A172 (cell line): ENCODE data around the gene MYO18B. TPM values are rescaled to one million over a fixed set of nuclear protein-coding genes. Genes with fewer than 3 reads are reported as not detected.
"Not testable (repeated sequence)": the region's sequence is repeated elsewhere in the genome, so short reads cannot be mapped to it uniquely, and the experiment has no call there.

Experiments used
- DNase-seq: peaks from one replicate; pipeline ENCODE4 v3.0.0-alpha.2; 2015; ENCODE audit warnings: low spot score
- total RNA-seq: library from RNA; depleted of rRNA; stranded (reverse); fragments of >200 nt; shearing (Covaris generic); gene quantifications from 2 replicates; pipeline ENCODE4 v1.2.3, GENCODE V29; 2014; rRNA removed

Gene MYO18B, protein sequence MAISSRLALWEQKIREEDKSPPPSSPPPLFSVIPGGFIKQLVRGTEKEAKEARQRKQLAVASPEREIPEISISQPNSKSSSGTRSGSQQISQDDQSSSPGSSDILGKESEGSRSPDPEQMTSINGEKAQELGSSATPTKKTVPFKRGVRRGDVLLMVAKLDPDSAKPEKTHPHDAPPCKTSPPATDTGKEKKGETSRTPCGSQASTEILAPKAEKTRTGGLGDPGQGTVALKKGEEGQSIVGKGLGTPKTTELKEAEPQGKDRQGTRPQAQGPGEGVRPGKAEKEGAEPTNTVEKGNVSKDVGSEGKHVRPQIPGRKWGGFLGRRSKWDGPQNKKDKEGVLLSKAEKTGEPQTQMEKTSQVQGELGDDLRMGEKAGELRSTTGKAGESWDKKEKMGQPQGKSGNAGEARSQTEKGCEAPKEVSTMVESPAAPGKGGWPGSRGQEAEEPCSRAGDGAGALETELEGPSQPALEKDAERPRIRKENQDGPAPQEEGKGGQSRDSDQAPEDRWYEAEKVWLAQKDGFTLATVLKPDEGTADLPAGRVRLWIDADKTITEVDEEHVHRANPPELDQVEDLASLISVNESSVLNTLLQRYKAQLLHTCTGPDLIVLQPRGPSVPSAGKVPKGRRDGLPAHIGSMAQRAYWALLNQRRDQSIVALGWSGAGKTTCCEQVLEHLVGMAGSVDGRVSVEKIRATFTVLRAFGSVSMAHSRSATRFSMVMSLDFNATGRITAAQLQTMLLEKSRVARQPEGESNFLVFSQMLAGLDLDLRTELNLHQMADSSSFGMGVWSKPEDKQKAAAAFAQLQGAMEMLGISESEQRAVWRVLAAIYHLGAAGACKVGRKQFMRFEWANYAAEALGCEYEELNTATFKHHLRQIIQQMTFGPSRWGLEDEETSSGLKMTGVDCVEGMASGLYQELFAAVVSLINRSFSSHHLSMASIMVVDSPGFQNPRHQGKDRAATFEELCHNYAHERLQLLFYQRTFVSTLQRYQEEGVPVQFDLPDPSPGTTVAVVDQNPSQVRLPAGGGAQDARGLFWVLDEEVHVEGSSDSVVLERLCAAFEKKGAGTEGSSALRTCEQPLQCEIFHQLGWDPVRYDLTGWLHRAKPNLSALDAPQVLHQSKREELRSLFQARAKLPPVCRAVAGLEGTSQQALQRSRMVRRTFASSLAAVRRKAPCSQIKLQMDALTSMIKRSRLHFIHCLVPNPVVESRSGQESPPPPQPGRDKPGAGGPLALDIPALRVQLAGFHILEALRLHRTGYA (N-terminal part only)
- 0.05 TPM in 1 of 2 replicates, not detected in the other for total RNA-seq

DNA sequence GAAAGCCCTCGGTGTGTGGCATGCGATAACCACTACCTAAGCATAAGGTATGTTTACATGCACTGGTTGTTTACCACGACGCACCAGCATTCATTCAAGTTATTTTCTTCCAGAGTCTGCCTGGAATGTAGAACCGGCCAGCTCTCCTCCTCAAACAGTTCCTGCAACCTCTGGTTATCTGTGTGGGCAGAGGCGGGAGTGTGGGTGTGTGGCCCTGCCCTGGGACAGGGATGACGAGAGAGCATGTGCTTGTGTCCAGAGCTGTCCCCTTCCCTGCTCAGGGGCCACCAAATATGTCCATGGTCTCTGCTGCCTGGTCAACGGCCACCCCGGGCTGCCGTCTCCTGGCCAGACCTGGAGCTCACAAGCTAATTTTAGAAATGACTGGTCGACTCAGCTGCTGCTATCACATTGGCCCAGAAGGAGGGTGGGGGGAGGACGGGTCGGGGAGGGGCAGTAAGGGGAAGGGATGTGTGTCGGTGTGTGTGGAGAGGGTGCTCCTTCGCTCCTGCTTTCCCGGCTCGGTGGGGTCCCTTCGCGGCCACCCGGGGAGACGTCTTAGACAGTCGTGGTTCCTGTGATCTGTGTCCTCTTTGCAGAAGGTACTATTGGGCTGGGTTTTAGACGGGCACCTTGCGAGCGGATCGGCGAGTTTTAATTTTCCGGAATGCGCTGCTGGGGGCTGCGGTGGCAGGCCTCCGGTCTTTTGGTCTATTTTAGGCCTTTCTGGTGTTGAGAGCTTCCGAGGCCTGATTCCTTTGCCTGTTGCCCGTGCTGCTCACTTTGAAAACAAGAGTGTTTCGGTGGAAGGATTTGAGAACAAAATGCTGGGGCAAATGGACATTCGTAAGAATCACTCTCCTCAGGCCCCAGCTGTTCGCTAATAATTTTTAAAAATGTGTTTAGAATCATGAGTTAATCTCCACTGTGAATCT, at the start of gene MYO18B:
MYO18B (plus strand) TSS at position 497 of the 935 bp plus-strand sequence. CDS start 18,905 bp downstream, outside the sequence.
- DNase-seq: no peak

DNA sequence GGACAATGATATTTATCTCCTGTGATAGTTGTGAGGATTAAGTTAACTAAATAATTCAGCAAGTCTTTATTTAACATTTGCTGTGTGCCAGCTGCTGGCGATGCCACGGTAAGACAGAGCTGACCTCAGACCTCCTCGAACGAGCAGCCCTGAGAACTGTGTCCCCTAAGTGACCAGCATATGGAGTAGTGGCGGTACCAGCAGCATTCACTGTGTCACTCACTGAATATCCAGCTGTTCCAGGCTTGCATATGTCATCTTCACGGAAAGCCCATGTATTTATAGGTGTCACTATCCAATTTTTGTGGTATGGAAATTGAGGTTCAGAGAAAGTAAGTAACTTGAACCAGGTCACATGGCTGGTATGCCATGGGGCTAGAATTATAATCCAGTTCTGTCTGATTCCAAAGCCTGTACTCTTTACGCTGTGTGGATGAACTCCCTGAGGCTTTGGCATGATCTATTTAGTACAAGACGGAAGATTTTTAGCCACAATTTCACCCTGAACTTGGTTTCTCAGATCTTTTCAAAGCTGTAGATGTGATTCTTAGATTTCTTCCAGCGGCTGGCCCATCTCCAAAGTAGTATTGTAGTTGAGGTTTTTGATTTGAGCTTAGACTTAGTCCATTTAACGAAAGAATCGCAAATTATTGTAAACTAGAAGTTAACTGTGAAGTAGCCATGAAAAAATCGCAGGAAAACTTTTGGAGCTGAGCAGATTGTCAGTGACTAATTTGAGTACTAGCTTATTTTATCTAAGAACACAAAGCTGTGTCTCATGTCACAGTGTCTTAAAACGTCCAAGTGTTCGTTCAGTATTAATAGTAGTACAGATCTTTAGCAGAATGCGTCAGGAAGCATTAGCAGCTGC, 49.4 kb upstream of the MYO18B start:
- no peak for DNase-seq

DNA sequence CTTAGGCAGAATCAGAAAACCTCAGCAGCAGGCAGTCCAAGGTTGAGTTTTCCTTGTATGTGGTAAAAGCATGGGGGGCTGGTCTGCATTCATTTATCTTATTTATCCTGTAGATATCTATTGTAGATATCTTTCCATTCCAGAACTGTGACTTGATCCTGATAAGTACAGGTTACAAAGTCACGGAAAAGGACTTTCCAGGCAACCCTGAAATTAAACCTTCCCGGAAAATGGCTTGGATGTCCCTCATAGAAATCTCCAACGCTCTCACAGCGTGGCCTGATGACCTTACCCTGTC, 48.8 kb upstream of the MYO18B start:
- DNase-seq: no peak

DNA sequence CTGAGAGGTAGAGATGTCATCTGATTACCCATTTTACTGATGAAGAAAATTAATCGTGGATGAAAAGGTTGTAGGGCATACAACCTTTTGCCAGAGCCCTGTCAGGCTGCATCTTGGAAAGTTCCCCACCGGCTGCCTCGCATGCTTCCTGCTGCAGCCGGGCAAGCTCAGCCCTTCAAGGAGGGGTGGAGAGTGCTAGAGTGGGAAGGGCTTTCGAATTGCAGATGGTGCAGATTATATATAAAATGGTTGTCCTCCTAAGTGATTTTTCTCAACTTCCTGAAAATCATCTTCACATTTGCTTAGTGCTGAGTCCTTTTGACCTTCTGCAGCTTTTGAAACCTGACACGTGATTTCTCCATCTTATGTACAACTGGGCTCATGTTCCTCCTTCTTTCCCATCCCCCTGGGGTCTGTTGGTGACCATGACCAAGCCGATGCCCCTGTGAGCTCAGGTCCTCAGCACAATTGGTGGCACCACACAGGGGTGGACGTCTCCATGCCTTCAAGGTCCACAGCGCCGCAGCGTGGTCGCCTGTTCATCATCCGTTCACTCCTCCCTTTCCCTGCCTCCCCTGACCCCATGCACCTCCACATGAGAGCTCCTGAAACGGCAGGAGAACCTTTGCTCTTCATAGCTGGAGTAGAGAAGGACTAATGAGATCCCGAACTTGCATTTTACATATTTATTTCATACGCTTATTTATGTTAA, 47.6 kb upstream of the MYO18B start:
- no peak for DNase-seq

DNA sequence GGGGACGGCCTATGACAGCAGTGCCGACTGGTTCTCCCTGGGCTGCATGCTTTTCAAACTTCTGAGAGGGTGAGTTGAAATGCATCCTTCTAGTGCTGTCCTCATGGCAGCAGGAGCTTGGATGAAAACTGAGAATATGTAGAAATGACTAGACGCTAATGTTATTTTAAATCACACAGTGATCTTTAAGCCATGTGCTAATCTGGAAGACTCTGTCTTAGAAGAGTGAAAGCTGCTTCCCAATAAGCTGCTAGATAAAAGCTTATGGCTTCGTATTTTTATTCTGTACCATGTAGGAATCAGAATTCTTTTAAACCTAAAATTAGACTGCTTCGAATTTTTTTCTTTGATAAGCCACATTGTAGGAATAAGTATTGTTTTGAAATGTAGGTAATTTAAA, 46.8 kb upstream of the MYO18B start:
- no peak for DNase-seq

DNA sequence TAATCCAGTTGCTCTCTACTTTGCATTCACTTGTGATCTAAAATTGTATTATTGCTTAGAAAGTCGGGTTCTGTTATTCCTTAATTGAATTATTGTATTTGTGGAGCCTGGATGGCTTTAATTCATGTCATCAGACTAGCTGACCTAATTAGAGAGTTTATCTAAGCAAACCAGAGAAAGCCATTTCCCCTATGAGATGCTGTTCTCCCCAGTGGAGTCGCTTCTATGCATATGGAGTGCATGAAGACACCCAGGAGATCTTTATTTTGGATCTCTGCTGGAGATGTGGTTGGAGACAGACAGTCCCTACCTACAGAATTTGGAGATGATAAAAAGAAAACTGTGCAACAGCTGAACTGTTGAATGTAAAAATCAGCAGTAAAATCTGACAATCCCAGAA, 45.2 kb upstream of the MYO18B start:
- DNase-seq: no peak

DNA sequence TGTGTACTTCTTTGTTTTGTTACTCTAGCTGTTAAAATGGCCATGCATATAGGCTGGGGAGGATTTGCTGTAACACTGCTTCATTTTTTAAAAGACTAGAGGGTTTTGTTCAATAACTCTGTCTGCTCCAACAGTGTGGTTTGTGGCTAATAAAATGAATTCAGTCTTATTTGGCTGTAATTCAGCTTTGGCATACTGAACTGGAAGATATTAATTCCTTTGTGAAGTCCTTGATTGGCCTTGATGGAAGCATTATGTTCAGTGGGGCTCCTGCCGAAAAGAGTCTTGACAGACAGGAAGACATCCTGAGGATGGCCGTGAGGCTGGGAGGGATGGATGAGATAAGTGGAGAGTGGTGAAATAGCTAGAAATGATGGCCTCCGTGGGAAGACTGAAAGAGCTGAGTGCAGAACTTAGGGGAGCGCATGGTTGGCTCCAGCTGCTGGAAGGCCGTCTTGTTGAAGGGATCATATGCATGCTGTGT, 44.8 kb upstream of the MYO18B start:
- DNase-seq: no peak

DNA sequence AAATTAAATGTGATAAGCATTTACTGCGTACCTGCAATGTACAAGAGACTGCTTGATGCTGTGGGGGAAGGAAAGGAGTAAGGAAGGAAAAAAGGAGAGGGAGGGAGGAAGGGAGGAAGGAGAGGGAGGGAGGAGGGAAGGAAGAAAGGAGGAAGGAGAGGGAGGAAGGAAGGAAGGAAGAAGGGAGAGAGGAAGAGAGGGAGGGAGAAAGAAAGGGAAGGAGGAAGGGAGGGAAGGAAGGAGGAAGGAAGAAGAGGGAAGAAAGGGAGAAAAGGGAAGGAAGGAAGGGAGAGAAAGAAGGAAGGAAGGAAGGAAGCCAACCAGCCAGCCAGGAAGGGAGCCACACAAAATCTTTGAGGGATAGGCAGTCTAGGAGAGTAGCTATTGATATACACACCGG, 44.0 kb upstream of the MYO18B start:
- no peak for DNase-seq

DNA sequence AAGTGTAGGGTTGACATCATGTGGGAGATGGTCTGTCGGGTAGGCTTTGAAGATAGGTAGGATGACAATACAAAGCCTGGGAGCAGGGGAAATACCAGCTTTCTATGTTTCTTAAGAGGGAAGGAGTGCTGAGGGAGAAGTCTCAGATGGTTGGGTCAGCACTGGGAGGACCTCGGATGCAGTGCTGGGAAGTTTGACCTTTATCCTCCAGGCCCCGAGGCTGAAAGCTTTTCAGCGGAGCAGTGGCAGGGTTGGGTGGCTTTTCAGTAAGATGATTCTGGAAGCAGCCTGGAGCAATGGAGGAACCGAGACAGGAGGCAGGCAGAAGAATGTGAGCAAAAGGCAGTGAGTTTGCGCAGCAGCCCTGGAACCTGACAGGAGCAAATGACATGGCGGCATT, 43.5 kb upstream of the MYO18B start:
- DNase-seq: no peak

DNA sequence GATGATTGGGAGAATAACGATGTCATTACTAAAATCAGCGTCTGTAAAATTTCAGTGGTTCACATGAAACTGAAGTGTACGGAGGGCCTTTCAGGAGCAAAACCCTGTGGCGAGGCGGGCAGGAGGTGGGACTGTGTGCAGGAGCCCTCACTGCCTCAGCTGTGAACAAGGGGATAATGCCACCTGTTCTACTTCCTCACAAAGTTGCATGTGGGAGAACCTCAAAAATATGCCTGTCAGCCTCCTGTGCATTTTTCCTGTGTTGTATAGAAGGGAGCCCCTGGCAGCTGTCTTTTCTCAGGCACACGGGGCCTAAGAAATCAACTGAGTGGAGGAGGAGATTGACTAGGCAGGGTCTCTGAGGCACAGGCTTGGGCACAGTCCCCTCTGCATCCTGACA, 43.0 kb upstream of the MYO18B start:
- DNase-seq: no peak

DNA sequence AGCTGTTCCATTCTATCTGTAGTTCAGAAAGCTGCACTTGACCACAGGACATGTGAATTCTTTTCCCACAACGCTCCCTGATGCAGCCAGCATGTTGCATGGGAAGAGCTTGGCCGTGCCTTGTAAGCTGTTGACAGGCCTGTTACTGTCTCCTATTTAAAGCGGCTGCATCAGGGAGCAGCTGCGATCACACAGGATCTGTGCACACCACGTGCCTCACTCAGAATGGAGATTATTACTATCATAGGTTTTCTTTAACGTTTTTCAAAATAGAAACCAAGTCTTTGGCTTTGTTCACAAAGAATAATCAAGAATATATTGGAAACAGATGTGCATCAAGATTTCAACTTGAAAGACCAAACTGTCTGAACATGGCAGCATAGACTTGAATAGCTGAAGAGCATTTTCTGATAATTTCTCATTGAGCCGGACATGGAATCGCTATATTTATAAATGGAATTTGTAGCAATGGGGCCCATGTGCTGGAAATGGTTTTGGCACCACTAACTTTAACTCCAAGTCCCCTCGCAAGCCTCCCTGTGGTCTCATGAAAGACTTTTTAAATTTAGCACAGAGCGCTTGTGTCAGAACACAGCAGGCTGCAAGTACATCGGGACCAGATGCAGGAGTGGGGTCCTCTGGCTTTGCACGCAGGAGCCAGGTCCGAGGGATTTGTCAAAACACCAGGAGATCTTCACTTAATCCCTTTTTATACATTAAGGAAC, 40.8 kb upstream of the MYO18B start:
- DNase-seq: no peak

DNA sequence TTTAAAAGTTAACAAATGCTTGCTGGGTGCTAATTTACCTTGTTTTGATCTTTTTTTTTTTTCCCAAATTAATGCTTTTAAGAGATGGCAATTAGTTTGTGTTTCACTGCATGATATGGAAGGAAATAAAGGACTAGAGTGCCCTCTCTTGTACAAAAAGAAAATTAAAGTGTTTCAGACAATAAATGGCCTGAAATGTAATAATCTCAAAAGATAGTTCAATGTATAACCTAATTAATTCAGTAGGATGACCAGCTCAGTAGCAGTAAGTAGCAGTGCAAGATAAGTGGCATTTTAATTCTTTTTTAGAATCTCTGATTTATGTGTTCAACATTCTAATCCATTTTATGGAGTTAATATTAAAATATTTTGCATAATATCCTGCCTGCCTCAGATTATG, 39.9 kb upstream of the MYO18B start:
- peak; percentile 4 for DNase-seq

DNA sequence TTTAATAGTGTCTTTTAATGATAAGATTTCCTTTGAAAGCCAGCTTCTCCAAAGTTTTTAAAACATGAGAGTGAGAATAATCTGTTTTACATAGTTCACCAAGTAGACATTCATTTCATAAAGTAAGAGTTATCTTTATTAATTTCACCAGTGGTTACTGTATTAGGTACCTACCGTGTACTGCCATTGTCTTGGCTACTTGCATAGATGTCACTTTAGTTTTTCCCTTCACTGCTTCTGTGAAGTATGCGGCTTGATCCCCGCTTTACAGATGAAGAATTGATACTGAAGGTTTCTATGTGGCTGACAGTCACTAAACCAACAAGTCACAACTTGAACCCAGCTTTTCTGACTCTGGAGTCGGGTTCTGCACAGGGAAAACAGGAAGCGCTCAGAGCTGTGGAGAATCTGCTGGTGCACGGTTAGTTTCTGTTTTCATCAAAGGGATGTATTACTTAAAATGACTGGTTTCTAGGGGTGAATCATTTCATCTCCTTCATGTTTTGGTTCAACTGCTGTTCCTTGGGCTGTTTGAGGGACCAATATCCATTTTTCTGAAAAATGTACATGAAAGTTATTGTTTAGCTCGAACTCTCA, 39.3 kb upstream of the MYO18B start:
- no peak for DNase-seq

DNA sequence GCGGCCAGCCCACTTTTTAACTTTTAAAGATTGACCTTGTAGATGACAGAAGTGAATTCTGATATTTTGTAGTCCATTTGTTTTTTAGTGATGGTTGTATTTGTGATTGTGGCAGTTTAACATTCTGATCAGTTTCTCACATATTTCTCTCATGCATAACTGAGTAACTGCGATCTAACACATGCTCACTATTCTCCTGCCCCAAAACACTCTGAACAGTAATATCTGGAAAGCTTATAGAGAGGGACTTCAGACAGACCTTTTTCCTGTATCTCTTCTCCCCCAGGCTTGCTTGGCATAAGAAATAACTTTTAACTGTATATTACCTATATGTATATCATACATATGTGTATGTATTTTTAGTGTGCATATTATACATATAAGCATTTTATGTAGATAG, 37.3 kb upstream of the MYO18B start:
- DNase-seq: no peak

DNA sequence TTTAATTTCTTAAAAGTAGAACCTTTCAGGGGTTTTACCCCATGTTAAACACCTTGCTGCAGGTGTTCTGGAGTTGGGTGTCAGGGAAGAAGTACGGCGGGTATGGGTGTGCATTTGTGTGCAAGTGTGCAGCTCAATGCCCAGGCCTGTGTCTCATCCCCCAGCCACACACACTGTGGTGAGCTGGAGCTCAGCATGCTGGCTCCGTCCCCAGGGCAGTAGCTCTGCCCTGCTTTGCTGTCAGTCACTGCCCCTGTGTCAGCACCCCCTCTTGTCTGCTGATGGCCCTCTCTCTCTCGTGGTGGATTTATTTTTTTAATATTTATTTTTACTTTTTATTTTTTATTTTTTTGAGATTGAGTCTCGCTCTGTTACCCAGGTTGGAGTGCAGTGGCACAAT, 35.8 kb upstream of the MYO18B start:
- no peak for DNase-seq

DNA sequence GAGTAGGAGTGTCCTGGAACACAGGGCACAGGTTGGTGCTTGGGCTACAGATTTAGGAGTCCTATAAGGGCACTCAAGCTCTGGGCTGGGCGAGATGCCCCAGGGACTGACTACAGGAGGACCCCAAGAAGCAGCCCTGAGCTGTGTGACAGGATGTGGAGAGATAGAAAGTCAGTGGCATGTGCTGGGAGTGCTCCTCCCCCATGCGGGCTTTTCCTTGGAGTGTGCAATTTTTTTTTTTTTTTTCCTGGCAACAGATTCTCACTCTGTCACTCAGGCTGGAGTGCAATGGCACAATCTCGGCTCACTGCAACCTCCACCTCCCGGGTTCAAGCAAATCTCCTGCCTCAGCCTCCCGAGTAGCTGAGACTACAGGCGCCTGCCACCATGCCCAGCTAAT, 33.6 kb upstream of the MYO18B start:
- not testable (repeated sequence) for DNase-seq

DNA sequence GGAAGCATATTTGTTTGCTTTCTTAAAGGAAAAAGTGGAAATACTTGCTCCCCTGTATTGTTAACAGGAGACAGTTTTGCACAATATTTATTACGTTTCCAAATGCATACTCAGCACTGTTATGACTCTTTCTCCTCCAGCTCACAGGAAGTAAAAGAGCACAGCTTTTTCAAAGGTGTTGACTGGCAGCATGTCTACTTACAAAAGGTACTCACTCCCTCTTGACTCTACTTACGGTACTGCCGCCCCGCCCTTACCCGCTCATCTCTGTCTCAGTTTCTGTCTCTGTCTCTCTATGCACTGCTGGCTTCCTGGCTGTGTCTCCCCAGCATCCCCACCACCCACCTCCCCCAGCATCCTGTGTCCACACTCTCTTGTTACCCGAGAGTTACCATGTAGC, 32.2 kb upstream of the MYO18B start:
- DNase-seq: no peak

DNA sequence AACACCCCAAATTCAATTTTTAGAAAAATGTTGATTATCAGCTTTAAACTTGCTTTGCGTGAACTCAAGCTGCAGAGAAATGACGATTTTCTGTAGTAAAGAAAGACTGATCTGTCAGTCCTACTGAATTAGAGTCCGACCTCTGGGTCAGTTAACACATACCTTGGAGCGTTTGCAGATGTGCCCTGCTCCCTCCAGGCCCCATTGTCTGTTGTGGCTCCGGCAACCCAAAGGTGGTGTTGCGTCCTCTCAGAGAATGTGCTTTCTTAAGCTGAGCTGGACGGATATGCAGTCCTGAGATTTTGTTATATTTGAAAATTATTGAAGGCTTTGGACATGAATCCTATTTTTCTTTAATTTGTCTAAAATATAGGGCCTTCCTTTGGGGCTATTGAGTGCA, 31.5 kb upstream of the MYO18B start:
- no peak for DNase-seq
